LNCAP (cell line): Measurements from ENCODE around the gene TMEM11.

ENCODE experiments used
- TF ChIP-seq, protein P1 (sequence below): fragments of 450-650 bp; IDR thresholded peaks from 2 replicates; pipeline ENCODE4 v1.5.1; 2017; ENCODE audit warnings: mild to moderate bottlenecking

Gene TMEM11

DNA sequence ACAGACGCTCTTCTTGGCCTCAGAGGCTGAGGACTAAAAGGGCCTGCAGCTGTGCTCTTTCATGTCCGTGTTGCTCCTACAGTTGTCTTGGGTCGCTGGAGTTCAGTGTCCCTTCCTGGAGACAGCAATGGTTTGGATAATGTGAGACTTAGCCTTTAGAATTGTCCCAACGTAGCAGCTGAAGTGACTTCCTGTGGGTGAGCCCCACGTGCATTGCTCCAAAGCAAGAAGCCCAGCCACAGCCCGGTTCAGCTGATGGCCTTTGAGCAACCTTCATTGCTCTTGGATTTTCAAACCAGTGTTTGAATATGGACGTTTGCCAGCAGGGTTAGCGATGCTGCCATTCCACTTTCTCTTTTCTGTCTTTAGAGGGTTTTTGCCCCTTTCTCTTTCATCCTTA, 19.7 kb downstream of the TMEM11 start:
- TF ChIP-seq, protein P1, sequence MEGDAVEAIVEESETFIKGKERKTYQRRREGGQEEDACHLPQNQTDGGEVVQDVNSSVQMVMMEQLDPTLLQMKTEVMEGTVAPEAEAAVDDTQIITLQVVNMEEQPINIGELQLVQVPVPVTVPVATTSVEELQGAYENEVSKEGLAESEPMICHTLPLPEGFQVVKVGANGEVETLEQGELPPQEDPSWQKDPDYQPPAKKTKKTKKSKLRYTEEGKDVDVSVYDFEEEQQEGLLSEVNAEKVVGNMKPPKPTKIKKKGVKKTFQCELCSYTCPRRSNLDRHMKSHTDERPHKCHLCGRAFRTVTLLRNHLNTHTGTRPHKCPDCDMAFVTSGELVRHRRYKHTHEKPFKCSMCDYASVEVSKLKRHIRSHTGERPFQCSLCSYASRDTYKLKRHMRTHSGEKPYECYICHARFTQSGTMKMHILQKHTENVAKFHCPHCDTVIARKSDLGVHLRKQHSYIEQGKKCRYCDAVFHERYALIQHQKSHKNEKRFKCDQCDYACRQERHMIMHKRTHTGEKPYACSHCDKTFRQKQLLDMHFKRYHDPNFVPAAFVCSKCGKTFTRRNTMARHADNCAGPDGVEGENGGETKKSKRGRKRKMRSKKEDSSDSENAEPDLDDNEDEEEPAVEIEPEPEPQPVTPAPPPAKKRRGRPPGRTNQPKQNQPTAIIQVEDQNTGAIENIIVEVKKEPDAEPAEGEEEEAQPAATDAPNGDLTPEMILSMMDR, result no peak

DNA sequence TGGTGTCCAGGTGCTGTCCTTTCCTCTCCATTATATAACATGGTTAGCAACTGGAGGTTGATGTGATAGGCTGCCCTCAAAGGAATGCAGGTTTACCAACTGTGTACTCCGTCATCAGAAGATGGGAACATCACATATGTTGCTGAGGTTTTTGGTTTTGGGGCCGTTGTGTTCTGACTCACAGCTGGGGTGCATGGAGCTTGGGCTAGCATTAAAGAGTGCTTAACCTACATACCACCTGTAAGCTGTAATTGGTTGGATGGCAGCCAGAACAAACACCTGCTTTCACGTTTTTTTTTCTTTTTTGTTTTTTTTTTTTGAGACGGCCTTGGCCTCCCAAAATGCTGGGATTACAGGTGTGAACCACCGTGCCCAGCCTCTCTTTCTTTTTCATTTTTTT, 20.9 kb downstream of the TMEM11 start:
- TF ChIP-seq, protein P1, result no peak

DNA sequence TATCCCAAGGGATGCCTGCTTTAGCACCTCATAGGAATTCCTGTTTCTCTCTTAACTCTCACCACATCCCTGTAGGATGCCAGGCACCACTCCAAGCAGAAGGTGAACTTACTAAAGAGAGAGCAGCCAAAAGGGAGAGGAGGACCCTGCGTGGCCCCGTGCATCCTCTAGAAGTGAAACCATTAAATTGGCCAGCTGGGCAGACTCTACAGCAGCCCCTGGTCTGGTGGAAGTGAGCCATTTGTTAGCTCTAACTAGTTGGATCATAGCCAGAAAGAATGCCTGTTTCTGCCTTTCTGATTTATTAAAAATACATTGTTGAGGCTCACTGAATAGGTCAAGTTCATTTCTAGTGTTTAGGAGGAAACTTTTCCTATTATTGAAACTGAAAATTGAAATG, 22.3 kb downstream of the TMEM11 start:
- TF ChIP-seq, protein P1, result no peak

DNA sequence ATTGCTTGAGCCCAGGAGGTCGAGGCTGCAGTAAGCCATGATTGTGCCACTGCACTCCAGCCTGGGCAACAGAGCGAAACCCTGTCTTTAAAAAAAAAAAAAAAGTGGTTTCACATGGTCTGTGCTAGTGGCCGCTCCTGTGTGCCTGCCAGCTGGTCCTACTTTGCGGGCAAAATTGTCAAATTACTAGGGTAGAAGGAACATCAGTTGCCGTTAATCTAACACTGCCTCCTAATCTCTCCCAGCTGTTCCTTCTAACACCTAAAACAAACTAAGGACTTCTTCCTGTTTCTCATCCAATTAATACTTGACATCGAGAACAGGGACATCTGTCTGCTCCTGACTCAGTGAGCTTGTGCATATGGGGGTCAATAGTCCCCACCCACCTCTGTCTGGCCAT, 23.9 kb downstream of the TMEM11 start:
- TF ChIP-seq, protein P1, result no peak

DNA sequence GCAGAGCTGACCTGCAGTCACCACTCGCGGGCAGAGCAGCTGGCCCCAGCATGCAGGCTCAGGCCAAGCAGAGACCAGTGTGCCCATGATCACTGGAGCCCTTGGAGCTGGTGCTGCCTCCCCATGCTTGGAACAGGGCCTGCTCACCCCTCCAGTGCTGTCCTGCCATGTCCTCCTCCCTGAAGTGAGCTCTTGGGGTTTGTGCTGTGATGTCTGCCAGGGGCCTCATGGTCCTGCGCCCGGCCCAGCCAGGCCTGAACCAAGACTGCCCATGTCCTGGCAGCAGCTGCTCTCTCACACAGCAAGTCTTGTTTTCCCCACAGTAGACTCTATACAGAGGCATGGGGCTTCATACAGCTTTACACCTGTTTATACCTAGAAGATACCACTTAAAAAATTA, 24.6 kb downstream of the TMEM11 start:
- TF ChIP-seq, protein P1, result no peak

DNA sequence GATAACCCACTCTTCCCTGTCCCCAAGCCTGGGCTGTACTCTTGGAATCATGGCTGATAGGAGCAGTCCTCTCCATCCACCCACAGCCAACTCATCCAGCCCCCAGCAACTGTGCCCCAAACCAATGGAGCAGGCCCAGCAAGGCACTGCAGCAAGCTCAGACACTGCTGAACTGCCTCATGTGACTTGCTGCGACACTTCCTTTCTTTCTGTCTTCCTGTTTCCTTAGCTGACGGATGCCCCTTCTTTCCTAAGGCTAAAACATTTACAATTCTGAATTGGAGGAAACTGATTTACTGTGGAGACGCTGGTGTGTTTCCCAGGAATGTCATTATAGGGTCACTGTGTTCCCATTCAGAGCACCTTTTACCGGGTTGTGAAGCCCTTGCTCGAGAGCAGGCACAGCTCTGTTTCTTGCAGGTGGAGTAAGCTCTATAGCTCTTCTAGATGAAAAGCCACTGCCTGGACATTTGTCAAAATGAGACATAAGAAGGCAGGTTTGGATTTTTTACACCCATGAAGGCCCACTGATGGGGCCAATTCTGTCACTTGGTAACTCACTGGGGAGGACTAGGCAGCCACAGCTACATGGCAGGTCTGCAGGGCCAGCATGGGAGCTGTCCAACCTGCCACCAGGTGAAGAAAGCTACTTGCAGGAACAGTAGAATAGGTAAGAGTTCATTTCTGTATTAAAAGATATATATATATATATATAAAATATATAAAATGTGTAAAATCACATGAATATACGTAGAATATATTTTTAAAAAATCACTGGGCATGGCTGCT, 27.4 kb downstream of the TMEM11 start:
- TF ChIP-seq, protein P1, result no peak

DNA sequence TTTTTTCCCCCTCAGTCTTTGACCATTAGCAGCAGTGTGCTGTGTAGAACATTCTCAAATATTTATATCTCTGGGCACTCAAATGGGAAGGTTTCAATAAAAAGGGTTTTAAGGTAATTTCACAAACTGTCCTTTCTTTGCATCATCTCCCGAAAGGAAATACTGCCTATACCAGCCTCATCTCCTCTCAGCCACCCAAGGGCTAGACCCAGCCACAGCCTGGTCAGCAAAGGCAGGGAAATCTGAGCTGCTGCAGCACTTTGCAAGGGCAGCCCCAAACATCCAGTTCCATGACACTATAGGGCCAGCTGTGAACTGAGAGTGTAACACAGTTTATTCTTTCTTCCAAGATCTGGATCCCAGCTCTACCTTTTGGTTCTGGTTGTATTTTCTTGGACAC, 28.9 kb downstream of the TMEM11 start:
- TF ChIP-seq, protein P1, result no peak

DNA sequence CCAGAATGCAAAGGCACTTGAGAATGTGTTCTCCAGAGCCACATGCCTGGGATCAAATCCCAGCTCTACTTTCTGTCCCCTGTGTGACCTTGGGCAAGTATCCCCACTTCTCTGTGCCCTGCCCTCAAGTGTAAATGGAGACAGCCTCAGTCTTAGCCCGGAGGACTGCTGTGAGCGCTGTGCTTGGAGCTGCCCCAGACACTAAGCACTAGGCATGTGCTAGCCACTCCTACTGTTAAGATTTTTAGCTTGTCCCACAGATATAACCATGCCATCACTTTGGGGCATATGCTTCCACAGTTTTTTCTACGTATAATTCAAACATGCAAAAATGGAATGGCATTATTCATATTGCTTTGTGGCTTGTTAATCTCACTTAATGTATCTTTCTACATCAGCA, 29.4 kb downstream of the TMEM11 start:
- TF ChIP-seq, protein P1, result no peak
